HepG2 (cell line): ENCODE measurements around the gene MACROD2. TPM values are rescaled to one million over a fixed set of nuclear protein-coding genes. Genes with fewer than 3 reads are reported as not detected.

Source experiments
- ATAC-seq: fragments of 200-7000 bp; cut with Tn5 transposase; 3 replicates; pipeline ENCODE4 v1.9.1; 2020; ENCODE audit warnings: mild to moderate bottlenecking, moderate library complexity
- BruUV-seq: library from RNA; stranded (reverse); fragments of 400-500 nt; replicated peaks from 2 replicates; lab custom pipeline; 2021; lab: Mats Ljungman, UMichigan
- CTCF ChIA-PET: fragments of 300-600 bp; formaldehyde crosslinking; extraction: SDS; loops from one replicate; lab custom pipeline; 2021; ENCODE audit warnings: low total read pairs, inconsistent platforms, low intra/inter-chr PET ratio; lab: Yijun Ruan, JAX
- POLR2A ChIA-PET: fragments of 350-600 bp; sonication (Branson Sonifier 250); formaldehyde crosslinking; loops from one replicate; lab custom pipeline; 2020; ENCODE audit warnings: antibody characterized with exemption, inconsistent platforms; lab: Yijun Ruan, JAX
- DNase-seq: peaks from one replicate; pipeline ENCODE4 v3.0.0-alpha.2; 2015; ENCODE audit warnings: low spot score
- FAIRE-seq: peaks from 3 replicates; lab custom pipeline; 2011; peaks lifted over from hg19 to GRCh38; lab: Jason Lieb, UNC
- H2AFZ ChIP-seq: one replicate; pipeline ENCODE4 v1.6.1; 2011; ENCODE audit warnings: low read length, inconsistent platforms
- H3K27ac ChIP-seq: fragments of 300-600 bp; 3 replicates; pipeline ENCODE4 v1.8.0; 2011; ENCODE audit warnings: mixed run types, mild to moderate bottlenecking, mixed read lengths, low read length, inconsistent platforms; ENCODE audit not compliant: insufficient read depth; ENCODE audit errors: extremely low read length
- H3K27me3 ChIP-seq, 2 experiments: fragments of 200-600 bp in 1 of 2; 2 replicates in 1 of 2; 3 replicates in 1 of 2; pipeline versions ENCODE4 v1.6.0 to v1.8.0; 2011; ENCODE audit warnings: low read length in 2 of 2, mild to moderate bottlenecking in 2 of 2, moderate library complexity in 2 of 2, inconsistent platforms in 1 of 2; ENCODE audit not compliant: insufficient read depth in 2 of 2, control insufficient read depth in 1 of 2
- H3K36me3 ChIP-seq, 2 experiments: fragments of 200-600 bp in 1 of 2; replicated peaks in 1 of 2; 2 replicates in 1 of 2; 3 replicates in 1 of 2; pipeline versions ENCODE4 v1.5.1 to v1.8.0; 2011; ENCODE audit warnings: low read length in 2 of 2, inconsistent platforms in 1 of 2; ENCODE audit not compliant: insufficient read depth in 2 of 2, control insufficient read depth in 1 of 2
- H3K4me1 ChIP-seq: 2 replicates; pipeline ENCODE4 v1.5.1; 2012; ENCODE audit warnings: low read length, inconsistent platforms; ENCODE audit not compliant: insufficient read depth
- H3K4me2 ChIP-seq: 2 replicates; pipeline ENCODE4 v1.6.0; 2011; ENCODE audit warnings: low read depth, low read length, inconsistent platforms
- H3K4me3 ChIP-seq, 3 experiments: fragments of 200-600 bp in 1 of 3; sonication (generic), shearing (Covaris generic) in 1 of 3; replicated peaks in 1 of 3; 2 replicates each; pipeline ENCODE4 v1.5.1; 2011 to 2016; ENCODE audit warnings: low read length in 3 of 3, inconsistent platforms in 2 of 3, low read depth in 2 of 3, mild to moderate bottlenecking in 2 of 3, control low read depth in 1 of 3, mixed read lengths in 1 of 3; ENCODE audit not compliant: insufficient read depth in 1 of 3
- H3K79me2 ChIP-seq: one replicate; pipeline ENCODE4 v1.6.1; 2011; ENCODE audit warnings: low read length, inconsistent platforms; ENCODE audit not compliant: insufficient read depth
- H3K9ac ChIP-seq: 2 replicates; pipeline ENCODE4 v1.6.0; 2011; ENCODE audit warnings: mild to moderate bottlenecking, low read depth, low read length, inconsistent platforms; ENCODE audit not compliant: insufficient read depth
- H3K9me3 ChIP-seq: 2 replicates; pipeline ENCODE4 v1.5.1; 2012; ENCODE audit warnings: mild to moderate bottlenecking, low read length
- H4K20me1 ChIP-seq: 2 replicates; pipeline ENCODE4 v1.6.0; 2011; ENCODE audit warnings: inconsistent platforms, mild to moderate bottlenecking, low read length, moderate library complexity; ENCODE audit not compliant: insufficient read depth
- IRF2 ChIP-seq: IDR thresholded peaks from 2 replicates; pipeline ENCODE4 v1.6.1; 2018; ENCODE audit warnings: missing genetic modification reagents, missing compliant biosample characterization
- KDM5B ChIP-seq: sonication (generic); formaldehyde crosslinking; IDR thresholded peaks from 2 replicates; pipeline ENCODE4 v1.4.0; 2020; ENCODE audit warnings: missing genetic modification reagents, mild to moderate bottlenecking, borderline replicate concordance
- NR2C2 ChIP-seq: sonication (generic); formaldehyde crosslinking; IDR thresholded peaks from 2 replicates; pipeline ENCODE4 v1.4.0; 2020; ENCODE audit warnings: missing genetic modification reagents, mild to moderate bottlenecking, moderate library complexity, borderline replicate concordance
- PITX1 ChIP-seq: sonication (generic); formaldehyde crosslinking; IDR thresholded peaks from 2 replicates; pipeline ENCODE4 v1.5.1; 2020; ENCODE audit warnings: mild to moderate bottlenecking, missing genetic modification reagents
- SKI ChIP-seq: fragments of 450-650 bp; IDR thresholded peaks from one replicate; pipeline ENCODE4 v1.6.1; 2018; ENCODE audit warnings: mild to moderate bottlenecking; ENCODE audit not compliant: partially characterized antibody
- THRA ChIP-seq: sonication (generic); formaldehyde crosslinking; IDR thresholded peaks from 2 replicates; pipeline ENCODE4 v1.4.0; 2020; ENCODE audit warnings: missing genetic modification reagents, borderline replicate concordance
- U2AF2 ChIP-seq: fragments of 200-400 bp; formaldehyde crosslinking; IDR thresholded peaks from 2 replicates; pipeline ENCODE4 v1.6.1; 2017; ENCODE audit warnings: low read depth, mild to moderate bottlenecking, low read length
- XBP1 ChIP-seq: sonication (generic); formaldehyde crosslinking; IDR thresholded peaks from 2 replicates; pipeline ENCODE4 v1.5.0; 2020; ENCODE audit warnings: missing genetic modification reagents
- ZBTB21 ChIP-seq: sonication (generic); formaldehyde crosslinking; IDR thresholded peaks from 2 replicates; pipeline ENCODE4 v1.4.0; 2020; ENCODE audit warnings: missing genetic modification reagents
- ZFP1 ChIP-seq: IDR thresholded peaks from 2 replicates; pipeline ENCODE4 v1.6.1; 2016
- ZMYM3 ChIP-seq: sonication (generic); formaldehyde crosslinking; IDR thresholded peaks from 2 replicates; pipeline ENCODE4 v1.5.1; 2020; ENCODE audit warnings: mild to moderate bottlenecking, missing genetic modification reagents
- ZNF124 ChIP-seq: sonication (generic); formaldehyde crosslinking; IDR thresholded peaks from 2 replicates; pipeline ENCODE4 v1.4.0; 2020; ENCODE audit warnings: missing genetic modification reagents
- ZNF441 ChIP-seq: sonication (generic); formaldehyde crosslinking; IDR thresholded peaks from 2 replicates; pipeline ENCODE4 v1.7.0; 2021; ENCODE audit warnings: missing genetic modification reagents, borderline replicate concordance
- ZNF678 ChIP-seq: sonication (generic); formaldehyde crosslinking; IDR thresholded peaks from 2 replicates; pipeline ENCODE4 v1.4.0; 2020; ENCODE audit warnings: mild to moderate bottlenecking, missing genetic modification reagents
- WGBS: methylation state at CpG from one replicate; pipeline ENCODE4 v1.1.6; 2017; ENCODE audit warnings: low lambda C conversion rate; 5-methylcytosine and 5-hydroxymethylcytosine counted together
- in situ Hi-C: cut with HindIII; loops from 2 replicates; pipeline ENCODE4 v1.10.0; 2017; ENCODE audit warnings: low pct_unique_long_range_greater_than_20kb; ENCODE audit not compliant: extremely low pct_ligation_motif_present
- intact Hi-C: fragments of 100-400 bp; cut with micrococcal nuclease; formaldehyde crosslinking; loops from one replicate; pipeline ENCODE4 v1.10.0; 2022; ENCODE audit not compliant: unreplicated experiment
- polyA plus RNA-seq, 8 experiments: library from polyadenylated mRNA; depleted of rRNA in 3 of 8; stranded (reverse) in 7 of 8; unstranded in 1 of 8; fragments of >200 nt; fragmentation: Illumina TruSeq in 4 of 8; extraction: Trizol in 4 of 8; gene quantifications; 2 replicates each; pipeline versions ENCODE4 v1.2.1 to v1.2.3, GENCODE V29; 2011 to 2016; ENCODE audit warnings: low read depth in 4 of 8, missing spikeins in 1 of 8, mixed read lengths in 1 of 8; ENCODE audit not compliant: insufficient read depth in 1 of 8
- total RNA-seq, 5 experiments: library from RNA; depleted of rRNA; stranded (reverse); fragments of >200 nt; fragmentation: Illumina TruSeq; extraction: Trizol; gene quantifications; 2 replicates each; pipeline ENCODE4 v1.2.3, GENCODE V29; 2016; ENCODE audit warnings: low read depth in 1 of 5

MACROD2 gene
- total and polyA plus RNA-seq, 2 of the 13 experiments (the other 11 are each of a cell fraction or from before 2014, with no cell fraction given), result 0.13 to 0.51 TPM

GRCh38 chr20:15811951-15812350 lies 1816.6 kb downstream of the MACROD2 start:
- Histone ChIP-seq H3K79me2 (no peaks in the 10 kb centered on the region), H4K20me1 (no peaks in the 10 kb centered on the region), H3K4me1 (no peaks in the 10 kb centered on the region), H3K4me2 (no peak overlapping the region), H3K9me3 (peaks cover 72% of the 10 kb centered on the region), H3K9ac (no peak overlapping the region), H3K4me3 (no peak overlapping the region), H3K27ac (no peak overlapping the region), H2AFZ (no peak overlapping the region), H3K36me3 (no peaks in the 10 kb centered on the region), H3K27me3 (no peaks in the 10 kb centered on the region)
- POLR2A ChIA-PET, result no interaction called here
- TF ChIP-seq KDM5B (CRISPR knock-in tag) (no peak), ZNF678 (CRISPR knock-in tag) (no peak)
- intact Hi-C loops, result no loop called here
- DNase-seq, result no peak
- CTCF ChIA-PET, result no interaction called here
- BruUV-seq, result no TSS peak
- no peak for ATAC-seq
- FAIRE-seq, result no peak
- in situ Hi-C loops, result no loop called here
- WGBS, result 4% methylated on average over 2 of the region's 2 CpGs

- FAIRE-seq (no peak), DNase-seq (no peak)
- POLR2A ChIA-PET, result no interaction called here
- 2% methylated on average over 1 of the region's 1 CpG for WGBS
- Histone ChIP-seq H3K9me3 (peaks cover 71% of the 10 kb centered on the region), H3K27ac (no peak overlapping the region), H4K20me1 (no peaks in the 10 kb centered on the region), H3K79me2 (no peaks in the 10 kb centered on the region)
- intact Hi-C loops, result no loop called here
- TF ChIP-seq U2AF2, result no peak
- TF ChIP-seq XBP1 (CRISPR knock-in tag), result no peak
- no peak for TF ChIP-seq PITX1 (CRISPR knock-in tag)
- TF ChIP-seq ZMYM3 (CRISPR knock-in tag), result no peak
- no peak for TF ChIP-seq IRF2 (CRISPR knock-in tag)
- TF ChIP-seq ZNF124 (CRISPR knock-in tag), result no peak
- TF ChIP-seq ZFP1 (CRISPR knock-in tag), result no peak
- TF ChIP-seq THRA (CRISPR knock-in tag), result no peak
- TF ChIP-seq ZNF441 (CRISPR knock-in tag), result no peak
- TF ChIP-seq NR2C2 (CRISPR knock-in tag), result no peak
- TF ChIP-seq ZBTB21 (CRISPR knock-in tag), result no peak
- TF ChIP-seq SKI, result no peak
- TF ChIP-seq, all 625 proteins: peak for 0
- no peak for ATAC-seq
- CTCF ChIA-PET, result no interaction called here
- Histone ChIP-seq H2AFZ (no peak overlapping the region), H3K4me3 (no peak overlapping the region), H3K36me3 (no peaks in the 10 kb centered on the region), H3K27me3 (no peaks in the 10 kb centered on the region), H3K9ac (no peak overlapping the region), H3K4me1 (no peaks in the 10 kb centered on the region), H3K4me2 (no peak overlapping the region)
- in situ Hi-C loops, result no loop called here
- no TSS peak for BruUV-seq
Measured at GRCh38 chr20:15812696-15813095, 1817.4 kb downstream of the MACROD2 start.
